Stimulated activated memory B cell treated with anti-CD40 and anti-IgM and Interleukin-4, amounts not matched to agents 10 μg/mL and 1 μg/mL and 100 μg/mL, for 72 hours (primary cell): ENCODE measurements around the gene TRIM59.

Source experiments
- ATAC-seq: fragments of 150-1000 bp; cut with Tn5 transposase; 2 replicates; pipeline ENCODE4 v1.10.0; 2021
- H3K27ac Mint-ChIP-seq: one replicate; pipeline ENCODE4 v1.8.0; 2022; ENCODE audit warnings: mild to moderate bottlenecking, mixed read lengths
- H3K27me3 Mint-ChIP-seq: one replicate; pipeline ENCODE4 v1.8.0; 2022; ENCODE audit warnings: mixed read lengths
- H3K36me3 Mint-ChIP-seq: one replicate; pipeline ENCODE4 v1.8.0; 2022; ENCODE audit warnings: mixed read lengths
- H3K4me1 Mint-ChIP-seq: one replicate; pipeline ENCODE4 v1.8.0; 2022; ENCODE audit warnings: mixed read lengths
- H3K4me3 Mint-ChIP-seq: one replicate; pipeline ENCODE4 v1.8.0; 2022; ENCODE audit warnings: mild to moderate bottlenecking, moderate library complexity, mixed read lengths
- H3K9me3 Mint-ChIP-seq: one replicate; pipeline ENCODE4 v1.8.0; 2022; ENCODE audit warnings: mixed read lengths

The TRIM59 gene

DNA sequence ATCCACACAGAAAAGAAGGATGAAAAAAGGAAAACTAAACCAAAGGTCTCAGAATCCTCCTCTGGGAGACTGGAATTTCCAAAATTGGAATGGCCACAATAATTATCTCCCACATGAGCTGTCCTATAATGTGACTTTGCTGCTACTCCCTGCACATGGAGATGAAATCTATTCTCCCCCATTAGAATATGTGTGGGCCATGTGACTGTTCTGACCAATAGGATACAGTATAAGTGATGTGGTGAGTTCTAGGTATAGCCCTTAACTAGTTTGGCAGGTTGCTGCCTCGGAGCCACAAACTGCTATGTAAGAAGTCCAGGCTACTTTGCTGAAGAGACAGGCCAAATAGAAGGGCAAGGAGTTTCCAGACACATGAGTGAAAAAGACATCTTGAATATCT is 5.2 kb downstream of the TRIM59 start:
- Mint-ChIP-seq H3K9me3 (no peaks in the 10 kb centered on the region), H3K4me1 (peaks cover 11% of the 10 kb centered on the region), H3K27me3 (no peaks in the 10 kb centered on the region), H3K27ac (no peak overlapping the region), H3K36me3 (peaks cover 32% of the 10 kb centered on the region), H3K4me3 (no peak overlapping the region)
- no peak for ATAC-seq

DNA sequence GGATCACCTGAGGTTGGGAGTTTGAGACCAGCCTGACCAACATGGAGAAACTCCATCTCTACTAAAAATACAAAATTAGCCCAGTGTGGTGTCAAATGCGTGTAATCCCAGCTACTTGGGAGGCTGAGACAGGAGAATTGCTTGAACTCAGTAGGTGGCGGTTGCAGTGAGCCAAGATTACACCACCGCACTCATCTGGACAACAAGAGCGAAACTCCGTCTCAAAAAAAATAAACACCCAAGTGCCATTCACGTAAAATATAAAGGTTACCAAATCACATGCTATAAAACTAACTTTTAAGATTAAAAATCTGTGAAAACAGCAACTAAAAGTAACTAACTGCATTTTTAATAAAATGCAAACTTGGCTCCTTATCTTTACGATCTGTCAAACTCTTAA is 8.9 kb downstream of the TRIM59 start:
- H3K36me3 Mint-ChIP-seq = peaks cover 54% of the 10 kb centered on the region

DNA sequence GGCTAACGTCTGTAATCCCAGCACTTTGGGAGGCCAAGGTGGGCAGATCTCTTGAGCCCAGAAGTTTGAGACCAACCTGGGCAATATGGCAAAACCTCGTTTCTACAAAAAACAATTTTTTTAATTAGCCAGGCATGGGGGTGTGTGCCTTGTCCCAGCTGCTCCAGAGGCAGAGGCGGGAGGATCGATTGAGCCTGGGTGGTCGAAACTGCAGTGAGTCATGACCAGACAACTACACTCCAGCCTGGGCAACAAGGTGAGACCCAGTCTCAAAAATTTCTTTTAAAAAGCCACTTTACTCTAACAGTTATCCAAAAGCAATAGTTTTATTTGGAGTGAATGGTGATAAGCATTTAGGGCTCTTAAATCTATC is 12.5 kb downstream of the TRIM59 start:
- Mint-ChIP-seq H3K36me3 (peaks cover 44% of the 10 kb centered on the region), H3K27me3 (no peaks in the 10 kb centered on the region), H3K4me3 (no peak overlapping the region), H3K9me3 (no peaks in the 10 kb centered on the region), H3K27ac (no peak overlapping the region), H3K4me1 (peaks cover 5% of the 10 kb centered on the region)
- no peak for ATAC-seq

More for the DNA sequence above, 8.9 kb downstream of the TRIM59 start:
- Mint-ChIP-seq H3K27me3 (no peaks in the 10 kb centered on the region), H3K9me3 (no peaks in the 10 kb centered on the region), H3K27ac (no peak overlapping the region), H3K4me3 (no peak overlapping the region), H3K4me1 (peaks cover 15% of the 10 kb centered on the region)
- ATAC-seq = no peak

DNA sequence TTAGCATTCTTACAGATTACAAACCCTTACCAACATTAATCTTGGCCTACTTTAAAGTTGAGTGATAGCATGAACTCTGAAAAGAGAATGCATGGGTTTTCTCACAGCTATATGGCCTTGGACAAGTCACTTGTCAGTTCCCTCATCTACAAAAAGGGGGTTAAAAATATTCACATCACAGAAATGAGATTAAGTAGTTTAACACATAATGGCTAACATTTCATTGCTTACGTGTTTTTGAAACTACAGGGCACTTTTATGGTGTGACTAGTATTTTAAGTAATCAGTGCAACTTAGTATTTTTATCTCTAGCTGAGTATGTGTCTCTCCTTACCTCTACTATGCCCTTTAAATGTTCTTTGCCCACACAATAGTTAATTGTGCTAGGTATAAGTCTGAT is 13.8 kb downstream of the TRIM59 start:
- H3K27ac Mint-ChIP-seq = no peak overlapping the region
- H3K27me3 Mint-ChIP-seq = no peaks in the 10 kb centered on the region
- no peak for ATAC-seq
- H3K4me1 Mint-ChIP-seq = peaks cover 5% of the 10 kb centered on the region
- H3K4me3 Mint-ChIP-seq = no peak overlapping the region
- peaks cover 54% of the 10 kb centered on the region for H3K36me3 Mint-ChIP-seq
- no peaks in the 10 kb centered on the region for H3K9me3 Mint-ChIP-seq

DNA sequence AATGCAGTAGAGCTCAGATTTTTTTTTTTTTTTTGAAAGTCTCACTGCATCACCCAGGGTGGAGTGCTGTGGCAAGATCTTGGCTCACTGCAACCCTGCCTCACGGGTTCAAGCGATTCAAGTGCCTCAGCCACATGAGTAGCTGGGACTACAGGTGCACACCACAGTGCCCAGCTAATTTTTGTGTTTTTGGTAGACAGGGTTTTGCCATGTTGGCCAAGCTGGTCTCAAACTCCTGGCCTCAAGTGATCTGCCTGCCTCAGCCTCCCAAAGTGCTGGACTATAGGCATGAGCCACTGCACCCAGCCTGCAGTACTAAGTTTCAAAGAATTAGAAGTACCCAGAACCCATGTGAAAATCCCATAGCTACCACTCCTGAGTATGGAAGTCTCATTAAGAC is 14.5 kb downstream of the TRIM59 start:
- Mint-ChIP-seq H3K9me3 (no peaks in the 10 kb centered on the region), H3K27me3 (no peaks in the 10 kb centered on the region), H3K4me1 (peaks cover 5% of the 10 kb centered on the region), H3K36me3 (peaks cover 54% of the 10 kb centered on the region), H3K27ac (no peak overlapping the region), H3K4me3 (no peak overlapping the region)
- no peak for ATAC-seq

DNA sequence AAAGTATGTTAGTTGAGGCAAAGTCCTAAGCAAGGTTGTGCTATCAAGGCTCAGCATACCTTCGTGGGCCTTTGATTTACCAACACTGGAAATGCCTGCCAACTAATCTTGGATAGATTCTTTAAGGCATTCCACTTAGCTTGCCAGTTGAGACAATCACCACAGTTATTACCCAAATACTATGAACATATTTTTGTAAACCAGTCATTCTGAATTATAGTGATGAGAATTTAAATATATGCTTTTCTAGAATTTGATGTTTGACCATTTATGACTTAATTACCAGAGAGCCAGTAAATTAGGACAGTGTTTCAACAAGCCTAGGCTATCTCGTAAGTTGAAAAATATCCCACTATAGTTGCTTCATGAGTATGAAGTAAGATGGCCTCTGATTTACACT is 15.5 kb downstream of the TRIM59 start:
- Mint-ChIP-seq H3K27ac (no peak overlapping the region), H3K9me3 (no peaks in the 10 kb centered on the region), H3K4me1 (peaks cover 5% of the 10 kb centered on the region), H3K27me3 (no peaks in the 10 kb centered on the region), H3K4me3 (no peak overlapping the region), H3K36me3 (peaks cover 50% of the 10 kb centered on the region)
- no peak for ATAC-seq

DNA sequence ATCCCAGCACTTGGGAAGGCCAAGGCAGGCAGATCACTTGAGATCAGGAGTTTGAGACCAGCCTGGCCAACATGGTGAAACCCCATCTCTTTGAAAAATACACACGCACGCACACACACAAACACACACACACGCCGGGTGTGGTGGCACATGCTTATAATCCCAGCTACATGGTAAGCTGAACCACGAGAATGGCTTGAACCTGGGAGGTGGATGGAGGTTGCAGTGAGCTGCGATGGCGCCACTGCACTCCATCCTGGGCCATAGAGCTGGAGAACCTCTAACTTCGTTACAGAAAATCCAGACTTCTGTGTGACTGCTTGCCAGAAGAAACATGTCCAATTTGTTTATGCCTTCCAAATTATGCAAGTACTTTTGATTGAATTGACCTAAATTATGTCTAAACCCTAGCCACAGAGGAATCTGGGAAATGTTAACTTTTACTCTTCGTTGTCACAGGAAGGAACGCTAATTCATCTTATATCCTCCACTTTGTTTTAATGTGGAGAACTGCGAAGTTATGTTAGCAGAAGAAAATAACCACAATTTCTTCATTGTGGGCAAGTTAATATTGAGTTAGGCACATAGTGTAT is 21.7 kb downstream of the TRIM59 start:
- Mint-ChIP-seq H3K4me3 (no peak overlapping the region), H3K9me3 (no peaks in the 10 kb centered on the region), H3K27ac (no peak overlapping the region), H3K27me3 (no peaks in the 10 kb centered on the region), H3K4me1 (no peaks in the 10 kb centered on the region), H3K36me3 (peaks cover 39% of the 10 kb centered on the region)
- ATAC-seq = no peak

DNA sequence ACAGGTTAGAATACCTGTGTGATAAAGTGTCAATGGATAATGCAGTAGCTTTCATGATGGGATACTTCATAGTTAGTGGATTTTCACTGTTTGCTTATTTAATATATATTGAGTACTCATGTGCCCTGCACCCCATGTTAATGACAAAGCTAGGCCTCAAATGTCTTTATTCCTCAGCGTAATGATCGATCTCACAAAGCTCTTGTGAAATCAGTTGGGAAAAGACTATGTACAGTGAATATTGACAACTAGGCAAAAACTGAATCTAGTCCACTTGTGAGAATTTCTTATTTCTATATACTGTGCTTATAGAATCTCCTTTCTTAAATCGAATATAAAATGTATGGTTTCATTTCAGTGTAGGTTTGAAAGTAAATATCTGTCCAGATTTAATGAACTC is 32.3 kb downstream of the TRIM59 start:
- Mint-ChIP-seq H3K27me3 (no peaks in the 10 kb centered on the region), H3K4me1 (no peaks in the 10 kb centered on the region), H3K4me3 (no peak overlapping the region), H3K9me3 (no peaks in the 10 kb centered on the region), H3K27ac (no peak overlapping the region), H3K36me3 (peaks cover 39% of the 10 kb centered on the region)
- no peak for ATAC-seq

DNA sequence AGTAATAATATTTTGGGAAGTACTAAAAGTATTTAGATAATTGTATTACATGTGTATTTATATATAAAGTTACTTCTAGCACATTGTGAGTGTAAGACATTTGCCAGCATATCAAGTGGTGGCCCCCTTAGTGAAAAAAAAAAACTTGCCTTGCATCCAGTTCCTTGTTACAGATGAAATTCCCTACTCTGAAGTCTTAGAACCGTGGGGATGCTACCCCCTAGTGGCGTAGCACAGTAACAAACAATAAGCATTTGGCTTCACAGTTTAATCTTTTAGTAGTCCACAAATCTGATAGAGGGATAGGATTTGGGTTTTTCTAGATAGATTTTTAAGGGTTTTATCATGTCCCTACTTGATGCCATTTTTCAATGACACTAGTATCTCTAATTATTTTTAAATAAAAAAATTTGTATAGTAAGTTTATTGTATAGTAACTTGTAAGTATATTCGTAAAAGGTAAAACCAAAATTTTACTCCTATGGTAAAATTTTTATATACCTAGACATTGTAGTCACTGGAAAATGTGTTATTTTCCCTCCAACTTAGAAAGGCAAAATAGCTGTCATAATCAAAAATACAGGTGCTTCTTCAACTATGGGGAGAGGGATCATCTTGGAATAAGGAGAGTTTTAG is 35.9 kb downstream of the TRIM59 start:
- no peak for ATAC-seq
- H3K9me3 Mint-ChIP-seq = no peaks in the 10 kb centered on the region
- H3K4me3 Mint-ChIP-seq = no peak overlapping the region
- H3K36me3 Mint-ChIP-seq = peaks cover 22% of the 10 kb centered on the region
- no peaks in the 10 kb centered on the region for H3K4me1 Mint-ChIP-seq
- no peak overlapping the region for H3K27ac Mint-ChIP-seq
- no peaks in the 10 kb centered on the region for H3K27me3 Mint-ChIP-seq

DNA sequence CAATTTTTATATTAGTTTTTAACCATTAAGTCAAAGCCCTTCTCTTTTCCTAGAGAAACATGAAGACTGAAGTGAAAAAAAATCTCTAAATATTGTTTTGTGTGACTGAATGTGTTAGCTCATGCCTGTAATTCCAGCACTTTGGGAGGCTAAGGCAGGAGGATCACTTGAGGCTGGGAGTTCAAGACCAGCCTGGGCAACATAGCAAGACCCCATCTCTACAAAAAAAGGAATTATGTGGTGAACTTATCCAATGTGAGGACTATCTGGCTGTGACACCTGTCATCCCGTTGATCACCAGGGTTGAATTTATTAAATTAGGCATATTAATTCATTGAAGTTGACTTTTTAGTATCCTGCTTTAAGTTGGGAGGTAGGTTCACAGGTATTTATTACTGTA is 37.1 kb downstream of the TRIM59 start:
- Mint-ChIP-seq H3K36me3 (peaks cover 30% of the 10 kb centered on the region), H3K4me3 (no peak overlapping the region), H3K4me1 (no peaks in the 10 kb centered on the region), H3K27ac (no peak overlapping the region), H3K9me3 (no peaks in the 10 kb centered on the region), H3K27me3 (no peaks in the 10 kb centered on the region)
- ATAC-seq = no peak

DNA sequence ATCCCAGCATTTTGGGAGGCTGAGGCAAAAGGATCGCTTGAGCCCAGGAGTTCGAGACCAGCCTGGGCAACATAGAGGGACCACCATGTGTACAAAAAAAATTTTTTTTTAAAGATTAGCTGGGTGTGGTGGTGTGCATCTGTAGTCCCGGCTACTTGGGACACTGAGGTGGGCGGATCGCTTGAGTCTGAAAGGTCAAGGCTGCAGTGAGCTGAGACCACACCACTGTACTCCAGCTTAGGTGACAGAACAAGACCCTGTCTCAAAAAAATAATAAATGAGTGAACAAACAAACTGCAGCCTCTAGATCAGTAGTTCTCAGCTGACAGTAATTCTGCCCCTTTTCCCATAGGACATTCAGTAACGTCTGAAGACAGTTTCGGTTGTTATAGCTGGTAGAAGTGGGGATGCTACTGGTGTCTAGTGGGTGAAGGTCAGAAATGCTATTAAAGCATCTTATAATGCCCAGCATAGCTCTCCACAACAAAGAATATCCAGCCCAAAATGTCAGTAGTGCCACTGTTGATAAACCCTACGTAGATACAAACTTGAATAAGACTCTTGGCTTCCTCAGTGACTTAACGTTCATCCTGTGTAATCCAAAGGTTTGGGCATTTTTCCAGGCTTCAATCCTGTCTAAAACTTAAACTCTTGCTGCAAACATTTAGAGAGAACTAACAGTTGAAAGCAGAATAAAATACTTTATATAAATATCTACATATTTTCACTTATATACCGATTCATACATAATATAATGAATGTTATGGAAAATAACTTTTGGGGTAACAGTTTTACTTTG is 39.6 kb downstream of the TRIM59 start:
- no peaks in the 10 kb centered on the region for H3K27me3 Mint-ChIP-seq
- no peaks in the 10 kb centered on the region for H3K4me1 Mint-ChIP-seq
- H3K36me3 Mint-ChIP-seq = peaks cover 21% of the 10 kb centered on the region
- H3K27ac Mint-ChIP-seq = no peak overlapping the region
- H3K9me3 Mint-ChIP-seq = no peaks in the 10 kb centered on the region
- H3K4me3 Mint-ChIP-seq = no peak overlapping the region
- ATAC-seq = no peak

DNA sequence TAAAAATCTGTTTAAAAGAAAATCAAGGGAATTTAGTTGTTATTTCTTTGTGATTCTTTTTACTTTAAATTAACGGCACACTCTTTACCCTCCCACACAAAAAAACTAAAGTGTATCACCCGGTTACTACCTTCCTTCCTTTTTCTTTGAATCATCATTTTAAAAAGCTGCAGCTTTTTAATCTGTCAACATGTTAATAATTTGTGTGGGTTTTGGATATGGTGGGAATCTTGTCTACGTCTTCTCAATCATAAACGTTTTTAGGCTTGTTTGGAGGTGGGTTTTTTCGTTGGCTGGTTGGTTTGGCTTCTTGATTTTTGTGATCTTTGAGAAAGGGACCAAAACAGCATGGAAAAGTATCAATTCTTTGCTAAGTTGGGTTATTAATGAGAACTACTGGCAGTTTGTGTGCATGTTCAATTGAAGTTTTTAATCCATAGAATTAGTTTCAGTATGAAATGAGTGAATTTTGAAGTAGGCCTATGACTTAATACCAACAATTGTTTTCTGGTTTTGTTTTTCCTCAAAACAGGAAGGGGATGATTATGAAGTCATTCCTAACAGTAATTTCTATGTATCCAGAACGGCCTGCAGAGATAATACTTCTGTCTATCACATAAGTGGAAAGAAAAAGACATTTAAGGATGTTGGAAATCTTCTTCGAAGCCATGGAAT is 45.7 kb downstream of the TRIM59 start:
- peak overlapping the region; percentile 31 for H3K4me3 Mint-ChIP-seq
- H3K27me3 Mint-ChIP-seq = peaks cover 18% of the 10 kb centered on the region
- no peak for ATAC-seq
- H3K4me1 Mint-ChIP-seq = peaks cover 30% of the 10 kb centered on the region
- H3K36me3 Mint-ChIP-seq = peaks cover 39% of the 10 kb centered on the region
- no peaks in the 10 kb centered on the region for H3K9me3 Mint-ChIP-seq
- H3K27ac Mint-ChIP-seq = no peak overlapping the region

DNA sequence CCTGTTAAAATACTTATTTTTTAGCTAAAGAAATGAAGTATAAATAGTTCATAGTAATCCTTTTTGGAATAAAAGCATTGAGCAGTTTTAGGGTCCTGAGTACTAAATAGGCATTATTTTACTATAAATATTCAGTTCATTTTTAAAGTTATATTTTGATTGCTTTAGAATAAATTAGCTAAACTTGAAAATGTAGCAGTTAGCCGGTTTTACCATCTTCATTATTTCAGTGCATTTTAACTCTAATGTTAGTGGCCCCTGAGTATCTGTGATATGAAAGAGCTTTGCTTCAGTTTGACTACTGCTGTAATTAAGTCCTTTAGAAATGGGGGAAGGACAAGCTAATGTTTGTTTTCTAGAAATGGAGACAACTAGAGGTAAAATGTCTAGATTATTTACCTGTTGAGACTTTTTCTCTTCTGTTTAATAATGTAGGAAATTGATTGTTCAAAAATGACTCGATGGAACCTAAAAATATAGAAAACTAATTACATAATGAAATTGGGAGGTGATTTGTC is 46.5 kb downstream of the TRIM59 start:
- ATAC-seq = no peak
- peaks cover 32% of the 10 kb centered on the region for H3K36me3 Mint-ChIP-seq
- H3K27me3 Mint-ChIP-seq = peaks cover 18% of the 10 kb centered on the region
- H3K27ac Mint-ChIP-seq = no peak overlapping the region
- H3K9me3 Mint-ChIP-seq = no peaks in the 10 kb centered on the region
- H3K4me3 Mint-ChIP-seq = no peak overlapping the region
- peaks cover 38% of the 10 kb centered on the region for H3K4me1 Mint-ChIP-seq

DNA sequence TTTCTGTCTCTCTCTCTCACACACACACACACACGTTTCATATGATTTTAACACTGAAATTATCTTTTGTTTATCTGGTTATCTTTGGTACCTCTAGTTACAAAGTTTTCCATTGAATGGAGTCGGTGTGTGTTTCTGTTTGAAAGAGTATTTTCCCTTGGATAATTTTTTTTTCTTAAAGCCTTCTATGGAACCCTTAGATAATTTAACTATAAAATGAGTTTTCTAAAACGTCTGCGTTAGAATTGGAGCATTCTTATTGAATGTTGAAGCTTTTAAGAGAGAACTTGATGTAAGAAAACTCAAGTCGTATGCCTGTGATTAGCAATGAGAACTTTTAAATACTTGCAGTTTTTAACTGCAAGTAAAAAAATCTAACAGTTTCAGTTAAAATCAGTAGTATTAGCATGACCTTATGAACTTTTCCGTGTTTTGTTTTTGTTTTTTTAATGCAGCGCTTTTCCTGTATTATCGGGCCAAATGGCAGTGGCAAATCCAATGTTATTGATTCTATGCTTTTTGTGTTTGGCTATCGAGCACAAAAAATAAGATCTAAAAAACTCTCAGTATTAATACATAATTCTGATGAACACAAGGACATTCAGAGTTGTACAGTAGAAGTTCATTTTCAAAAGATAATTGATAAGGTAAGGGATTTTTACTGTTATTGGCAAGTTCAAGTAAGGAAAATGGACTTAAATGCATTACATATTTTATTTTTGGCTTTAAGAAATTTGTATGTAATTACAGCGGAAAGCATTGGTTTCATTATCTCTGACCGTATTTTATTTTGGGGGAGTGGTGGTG is 47.2 kb downstream of the TRIM59 start:
- Mint-ChIP-seq H3K4me1 (peaks cover 40% of the 10 kb centered on the region), H3K4me3 (peak overlapping the region; percentile 57), H3K9me3 (no peaks in the 10 kb centered on the region), H3K36me3 (peaks cover 30% of the 10 kb centered on the region), H3K27ac (peak overlapping the region; percentile 93), H3K27me3 (peaks cover 18% of the 10 kb centered on the region)
- no peak for ATAC-seq
